SK-MEL-5 (cell line): ENCODE data around the gene GRB10. TPM values are rescaled to one million over a fixed set of nuclear protein-coding genes. Genes with fewer than 3 reads are reported as not detected.
"Not testable (repeated sequence)": the region's sequence is repeated elsewhere in the genome, so short reads cannot be mapped to it uniquely, and the experiment has no call there.

Experiments
- DNase-seq: peaks from one replicate; pipeline ENCODE4 v3.0.0-alpha.2; 2016; ENCODE audit warnings: low read depth, low spot score
- in situ Hi-C: cut with HindIII; loops from 2 replicates; pipeline ENCODE4 v1.10.0; 2016; ENCODE audit warnings: low sequenced_read_pairs, high pct_unique_total_duplicates, low pct_unique_long_range_greater_than_20kb
- total RNA-seq: library from RNA; depleted of rRNA; stranded (reverse); fragments of >200 nt; shearing (Covaris generic); gene quantifications from 2 replicates; pipeline ENCODE4 v1.2.3, GENCODE V29; 2014

The GRB10 gene
- total RNA-seq, 1 experiment from 2014 or later = 94.3 TPM

GRCh38 chr7:50583295-50583694 is 199.4 kb downstream of the GRB10 start:
- DNase-seq, in situ Hi-C loops: not testable (repeated sequence)

GRCh38 chr7:50582271-50582670 is 200.4 kb downstream of the GRB10 start:
- in situ Hi-C loops, DNase-seq: not testable (repeated sequence)

GRCh38 chr7:50580666-50581065 is 202.0 kb downstream of the GRB10 start:
- DNase-seq, in situ Hi-C loops: not testable (repeated sequence)

GRCh38 chr7:50580057-50580456 is 202.6 kb downstream of the GRB10 start:
- no peak for DNase-seq
- in situ Hi-C loops = no loop called here

- in situ Hi-C loops, DNase-seq: not testable (repeated sequence)
Measured at GRCh38 chr7:50578105-50578504, 204.6 kb downstream of the GRB10 start.

- in situ Hi-C loops = no loop called here
- DNase-seq = no peak
Measured at GRCh38 chr7:50577569-50577968, 205.1 kb downstream of the GRB10 start.

- in situ Hi-C loops, DNase-seq: not testable (repeated sequence)
Measured at GRCh38 chr7:50576388-50576787, 206.3 kb downstream of the GRB10 start.

- in situ Hi-C loops = no loop called here
- DNase-seq = no peak
Measured at GRCh38 chr7:50567715-50568261, 214.9 kb downstream of the GRB10 start.

- DNase-seq = no peak
- in situ Hi-C loops = no loop called here
Measured at GRCh38 chr7:50565977-50566376, 216.7 kb downstream of the GRB10 start.

- DNase-seq = no peak
- in situ Hi-C loops = no loop called here
Measured at GRCh38 chr7:50565559-50565916, 217.2 kb downstream of the GRB10 start.

GRCh38 chr7:50564640-50565558 is 217.8 kb downstream of the GRB10 start, which contains the start of gene DDC:
TSS of gene DDC (minus strand) at chr7:50565405. CDS start at chr7:50544085, 21,320 bp downstream.
- in situ Hi-C loops = no loop called here
- DNase-seq = no peak

- no peak for DNase-seq
- in situ Hi-C loops = no loop called here
Measured at GRCh38 chr7:50564171-50564570, 218.5 kb downstream of the GRB10 start.

GRCh38 chr7:50562136-50562535 is 220.6 kb downstream of the GRB10 start:
- in situ Hi-C loops = no loop called here

GRCh38 chr7:50560865-50561351 is 221.8 kb downstream of the GRB10 start:
- in situ Hi-C loops = no loop called here
- DNase-seq = no peak

More at GRCh38 chr7:50562136-50562535, 220.6 kb downstream of the GRB10 start:
- DNase-seq = no peak

- in situ Hi-C loops = no loop called here
- no peak for DNase-seq
Measured at GRCh38 chr7:50559881-50560280, 222.8 kb downstream of the GRB10 start.

- in situ Hi-C loops = no loop called here
Measured at GRCh38 chr7:50558294-50559053, 224.2 kb downstream of the GRB10 start.

GRCh38 chr7:50557099-50557498 is 225.6 kb downstream of the GRB10 start:
- in situ Hi-C loops = no loop called here
- no peak for DNase-seq

More at GRCh38 chr7:50558294-50559053, 224.2 kb downstream of the GRB10 start:
- DNase-seq = no peak
